Neural progenitor cell (in vitro differentiated cells): Measurements from ENCODE around the gene RARA. TPM values are rescaled to one million over a fixed set of nuclear protein-coding genes. Genes with fewer than 3 reads are reported as not detected.

Experiments
- DNase-seq: peaks from one replicate; pipeline ENCODE4 v3.0.0-alpha.2; 2016; ENCODE audit warnings: low spot score
- H2AFZ ChIP-seq: fragments of 200-600 bp; sonication (generic); replicated peaks from 2 replicates; pipeline ENCODE4 v1.6.1; 2016; ENCODE audit warnings: antibody characterized with exemption
- H3F3A ChIP-seq: fragments of 200-600 bp; sonication (generic); 2 replicates; pipeline ENCODE4 v1.6.1; 2016; ENCODE audit warnings: antibody characterized with exemption, low read depth
- H3K27ac ChIP-seq: fragments of 200-600 bp; sonication (generic); 2 replicates; pipeline ENCODE4 v1.5.1; 2016; ENCODE audit warnings: mild to moderate bottlenecking
- H3K27me3 ChIP-seq: fragments of 200-600 bp; sonication (generic); 2 replicates; pipeline ENCODE4 v1.6.1; 2016; ENCODE audit warnings: mild to moderate bottlenecking, moderate library complexity
- H3K36me3 ChIP-seq: fragments of 200-600 bp; sonication (generic); 2 replicates; pipeline ENCODE4 v1.5.1; 2016
- H3K4me1 ChIP-seq: fragments of 200-600 bp; sonication (generic); 2 replicates; pipeline ENCODE4 v1.6.1; 2016; ENCODE audit warnings: mixed run types
- H3K4me2 ChIP-seq: fragments of 200-600 bp; sonication (generic); 2 replicates; pipeline ENCODE4 v1.6.1; 2016
- H3K4me3 ChIP-seq: fragments of 200-600 bp; sonication (generic); 2 replicates; pipeline ENCODE4 v1.5.1; 2016
- H3K79me2 ChIP-seq: fragments of 200-600 bp; sonication (generic); 2 replicates; pipeline ENCODE4 v1.6.1; 2016; ENCODE audit warnings: low read depth
- H3K9ac ChIP-seq: fragments of 200-600 bp; sonication (generic); 2 replicates; pipeline ENCODE4 v1.6.1; 2016
- H3K9me3 ChIP-seq: fragments of 200-600 bp; sonication (generic); 2 replicates; pipeline ENCODE4 v1.5.1; 2016; ENCODE audit warnings: low read depth
- H4K20me1 ChIP-seq: fragments of 200-600 bp; sonication (generic); 2 replicates; pipeline ENCODE4 v1.6.1; 2016; ENCODE audit warnings: low read depth
- H3K27ac Mint-ChIP-seq: 3 replicates; pipeline ENCODE4 v1.8.0; 2021; ENCODE audit warnings: mixed read lengths
- H3K27me3 Mint-ChIP-seq: 2 replicates; pipeline ENCODE4 v1.8.0; 2022; ENCODE audit warnings: low read depth, mild to moderate bottlenecking, inconsistent platforms, moderate library complexity, mixed read lengths; ENCODE audit not compliant: insufficient read depth
- H3K36me3 Mint-ChIP-seq: 3 replicates; pipeline ENCODE4 v1.8.0; 2021; ENCODE audit warnings: mixed read lengths
- H3K4me1 Mint-ChIP-seq: 3 replicates; pipeline ENCODE4 v1.8.0; 2021; ENCODE audit warnings: mixed read lengths
- H3K4me3 Mint-ChIP-seq: 3 replicates; pipeline ENCODE4 v1.8.0; 2021; ENCODE audit warnings: mild to moderate bottlenecking, moderate library complexity, mixed read lengths
- H3K9me3 Mint-ChIP-seq: 3 replicates; pipeline ENCODE4 v1.8.0; 2020; ENCODE audit warnings: mixed read lengths
- EZH2 ChIP-seq: fragments of 200-600 bp; sonication (generic); IDR thresholded peaks from 2 replicates; pipeline ENCODE4 v1.6.1; 2017; ENCODE audit warnings: antibody characterized with exemption, mild to moderate bottlenecking, moderate library complexity
- EZH2phosphoT487 ChIP-seq: fragments of 200-600 bp; sonication (generic); IDR thresholded peaks from 2 replicates; pipeline ENCODE4 v1.6.1; 2017; ENCODE audit warnings: antibody characterized with exemption
- total RNA-seq: library from RNA; depleted of rRNA; stranded (reverse); fragments of >200 nt; gene quantifications from 2 replicates; pipeline ENCODE4 v1.2.3, GENCODE V29; 2015; ENCODE audit warnings: low replicate concordance
- TF ChIP-seq, protein P1 (sequence below): fragments of 200-600 bp; sonication (generic); IDR thresholded peaks from 2 replicates; pipeline ENCODE4 v1.5.1; 2017; ENCODE audit warnings: antibody characterized with exemption, mild to moderate bottlenecking

RARA gene
- total RNA-seq, 1 donor from 2014 or later = 9.0 TPM

DNA sequence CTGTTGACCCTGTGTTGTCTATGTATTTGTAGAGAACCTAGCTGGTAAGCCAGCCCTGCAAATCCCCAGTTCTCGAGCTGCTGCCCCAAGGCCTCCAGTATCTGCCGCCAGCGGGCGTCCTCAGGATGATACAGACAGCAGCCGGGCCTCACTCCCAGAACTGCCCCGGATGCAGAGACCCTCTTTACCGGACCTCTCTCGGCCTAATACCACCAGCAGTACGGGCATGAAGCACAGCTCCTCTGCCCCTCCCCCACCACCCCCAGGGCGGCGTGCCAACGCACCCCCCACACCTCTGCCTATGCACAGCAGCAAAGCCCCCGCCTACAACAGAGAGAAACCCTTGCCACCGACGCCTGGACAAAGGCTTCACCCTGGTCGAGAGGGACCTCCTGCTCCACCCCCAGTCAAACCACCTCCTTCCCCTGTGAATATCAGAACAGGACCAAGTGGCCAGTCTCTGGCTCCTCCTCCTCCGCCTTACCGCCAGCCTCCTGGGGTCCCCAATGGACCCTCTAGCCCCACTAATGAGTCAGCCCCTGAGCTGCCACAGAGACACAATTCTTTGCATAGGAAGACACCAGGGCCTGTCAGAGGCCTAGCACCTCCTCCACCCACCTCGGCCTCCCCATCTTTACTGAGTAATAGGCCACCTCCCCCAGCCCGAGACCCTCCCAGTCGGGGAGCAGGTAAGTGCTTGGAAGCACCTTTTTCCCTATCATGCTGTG, 44.4 kb upstream of the RARA start:
- Histone ChIP-seq H3F3A (no peaks in the 10 kb centered on the region), H3K4me3 (no peak overlapping the region), H3K79me2 (no peaks in the 10 kb centered on the region), H3K4me2 (no peak overlapping the region), H4K20me1 (no peaks in the 10 kb centered on the region), H3K27me3 (no peaks in the 10 kb centered on the region), H2AFZ (no peak overlapping the region), H3K4me1 (no peaks in the 10 kb centered on the region), H3K27ac (no peak overlapping the region), H3K9ac (no peak overlapping the region), H3K36me3 (peaks cover 3% of the 10 kb centered on the region), H3K9me3 (no peaks in the 10 kb centered on the region)
- Mint-ChIP-seq H3K36me3 (peaks cover 25% of the 10 kb centered on the region), H3K27ac (no peak overlapping the region), H3K27me3 (no peaks in the 10 kb centered on the region), H3K4me1 (no peaks in the 10 kb centered on the region), H3K4me3 (no peak overlapping the region), H3K9me3 (no peaks in the 10 kb centered on the region)
- no peak for DNase-seq
- TF ChIP-seq EZH2 = no peak
- TF ChIP-seq, protein P1, sequence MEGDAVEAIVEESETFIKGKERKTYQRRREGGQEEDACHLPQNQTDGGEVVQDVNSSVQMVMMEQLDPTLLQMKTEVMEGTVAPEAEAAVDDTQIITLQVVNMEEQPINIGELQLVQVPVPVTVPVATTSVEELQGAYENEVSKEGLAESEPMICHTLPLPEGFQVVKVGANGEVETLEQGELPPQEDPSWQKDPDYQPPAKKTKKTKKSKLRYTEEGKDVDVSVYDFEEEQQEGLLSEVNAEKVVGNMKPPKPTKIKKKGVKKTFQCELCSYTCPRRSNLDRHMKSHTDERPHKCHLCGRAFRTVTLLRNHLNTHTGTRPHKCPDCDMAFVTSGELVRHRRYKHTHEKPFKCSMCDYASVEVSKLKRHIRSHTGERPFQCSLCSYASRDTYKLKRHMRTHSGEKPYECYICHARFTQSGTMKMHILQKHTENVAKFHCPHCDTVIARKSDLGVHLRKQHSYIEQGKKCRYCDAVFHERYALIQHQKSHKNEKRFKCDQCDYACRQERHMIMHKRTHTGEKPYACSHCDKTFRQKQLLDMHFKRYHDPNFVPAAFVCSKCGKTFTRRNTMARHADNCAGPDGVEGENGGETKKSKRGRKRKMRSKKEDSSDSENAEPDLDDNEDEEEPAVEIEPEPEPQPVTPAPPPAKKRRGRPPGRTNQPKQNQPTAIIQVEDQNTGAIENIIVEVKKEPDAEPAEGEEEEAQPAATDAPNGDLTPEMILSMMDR = no peak
- TF ChIP-seq EZH2phosphoT487 = no peak

DNA sequence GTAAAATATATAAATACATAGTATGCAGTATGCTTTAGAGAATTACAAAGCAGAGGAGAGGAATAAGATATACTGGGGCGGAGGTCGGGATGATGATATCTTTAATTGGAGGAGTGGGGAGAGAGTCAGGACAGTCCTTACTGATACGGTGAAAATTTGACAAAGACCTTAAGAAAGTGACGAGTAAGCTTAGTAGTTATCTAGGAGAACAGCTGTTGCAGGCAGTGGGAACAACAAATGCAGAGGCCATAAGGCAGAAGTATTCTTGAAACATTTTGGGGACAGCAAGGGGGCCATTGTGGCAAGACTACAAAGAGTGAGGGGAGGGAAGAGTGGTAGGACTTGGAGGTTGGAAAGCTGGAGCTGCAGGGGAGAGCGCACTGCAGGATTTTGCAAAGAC, 43.6 kb upstream of the RARA start:
- peaks cover 3% of the 10 kb centered on the region for H3K36me3 ChIP-seq
- TF ChIP-seq EZH2 = no peak
- TF ChIP-seq, protein P1 = no peak

GRCh38 chr17:40266882-40267281, 42.1 kb upstream of the RARA start:
- no peak for DNase-seq
- Histone ChIP-seq H3K27ac (no peak overlapping the region), H2AFZ (no peak overlapping the region), H3F3A (no peaks in the 10 kb centered on the region), H3K79me2 (no peaks in the 10 kb centered on the region), H3K9ac (no peak overlapping the region), H3K36me3 (peaks cover 3% of the 10 kb centered on the region), H4K20me1 (no peaks in the 10 kb centered on the region), H3K27me3 (no peaks in the 10 kb centered on the region), H3K4me3 (no peak overlapping the region), H3K4me2 (no peak overlapping the region), H3K4me1 (no peaks in the 10 kb centered on the region), H3K9me3 (no peaks in the 10 kb centered on the region)
- TF ChIP-seq EZH2 (no peak), EZH2phosphoT487 (no peak)
- TF ChIP-seq, protein P1 = no peak
- Mint-ChIP-seq H3K4me1 (no peaks in the 10 kb centered on the region), H3K27me3 (no peaks in the 10 kb centered on the region), H3K27ac (no peak overlapping the region), H3K4me3 (no peak overlapping the region), H3K9me3 (no peaks in the 10 kb centered on the region), H3K36me3 (peaks cover 17% of the 10 kb centered on the region)

More for the DNA sequence above, 43.6 kb upstream of the RARA start:
- Mint-ChIP-seq H3K4me1 (no peaks in the 10 kb centered on the region), H3K9me3 (no peaks in the 10 kb centered on the region), H3K36me3 (peaks cover 24% of the 10 kb centered on the region), H3K27me3 (no peaks in the 10 kb centered on the region), H3K4me3 (no peak overlapping the region), H3K27ac (no peak overlapping the region)
- Histone ChIP-seq H3K4me1 (no peaks in the 10 kb centered on the region), H3F3A (no peaks in the 10 kb centered on the region), H3K79me2 (no peaks in the 10 kb centered on the region), H3K9ac (no peak overlapping the region), H3K4me3 (no peak overlapping the region), H3K9me3 (no peaks in the 10 kb centered on the region), H3K27ac (no peak overlapping the region), H3K4me2 (no peak overlapping the region), H2AFZ (no peak overlapping the region), H4K20me1 (no peaks in the 10 kb centered on the region), H3K27me3 (no peaks in the 10 kb centered on the region)
- no peak for DNase-seq
